Measurements from ENCODE around the gene GATA5. TPM values are rescaled to one million over a fixed set of nuclear protein-coding genes. Genes with fewer than 3 reads are reported as not detected.

Gene GATA5
- total and polyA plus RNA-seq, 10 of the 15 experiments (the other 5 are each of a cell fraction or from before 2014, with no cell fraction given): not detected

DNA sequence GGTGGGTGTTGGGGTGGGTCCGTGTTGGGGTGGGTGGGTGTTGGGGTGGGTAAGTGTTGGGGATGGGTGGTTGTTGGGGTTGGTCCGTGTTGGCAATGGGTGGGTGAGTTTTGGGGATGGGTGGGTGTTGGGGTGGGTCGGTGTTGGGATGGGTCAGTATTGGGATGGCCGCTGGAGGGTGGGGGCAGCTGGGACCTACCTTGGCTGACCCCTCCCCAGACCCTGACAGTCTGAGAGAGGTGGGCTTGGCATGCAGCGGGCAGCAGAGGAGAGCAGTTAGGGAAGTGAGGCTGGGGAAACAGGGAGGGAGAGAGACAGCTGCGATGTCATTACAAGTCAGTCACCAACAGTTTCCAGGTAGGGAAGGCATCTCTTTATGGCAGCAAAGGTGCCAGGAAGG, 23.1 kb upstream of the GATA5 start:
- POLR2A ChIA-PET: no interaction called here
- BruUV-seq (replicated peaks): no TSS peak

More for the DNA sequence above, 23.1 kb upstream of the GATA5 start:
- H2AFZ ChIP-seq (ENCODE audit: control insufficient read depth, low read depth, low read length): no peak overlapping the region
- no peak overlapping the region for H3K4me2 ChIP-seq (ENCODE audit: control insufficient read depth, insufficient read depth)
- ChIA-PET CTCF (interaction anchor here (1.0 to 2.1 kb wide), 7 partner anchors 89 to 324 kb away, joined by 3 to 41 read pairs (median 4); no protein-coding TSS in a partner anchor), SMC1A (ENCODE audit: uncharacterized antibody, unreplicated experiment) (interaction anchor here (1.6 to 1.9 kb wide), 2 partner anchors 118 to 125 kb away, joined by 5 to 9 read pairs; no protein-coding TSS in a partner anchor), RAD21 (ENCODE audit: unreplicated experiment) (interaction anchor here (0.5 to 1.8 kb wide), 9 partner anchors 89 to 310 kb away, joined by 3 to 21 read pairs (median 5); no protein-coding TSS in a partner anchor)
- no peaks in the 10 kb centered on the region for H3K27me3 ChIP-seq (replicated peaks in 1 of 2; ENCODE audit: control insufficient read depth in 2 of 2, insufficient read depth in 2 of 2, low read length in 1 of 2)
- no peak overlapping the region for H3K27ac ChIP-seq (ENCODE audit: control insufficient read depth, insufficient read depth)
- TF ChIP-seq DPF2 (IDR thresholded peaks at IDR 0.05) (no peak), POLR2AphosphoS2 (IDR thresholded peaks at IDR 0.05; ENCODE audit: low read depth, low read length) (no peak), SP1 (IDR thresholded peaks at IDR 0.05; ENCODE audit: low read depth, low read length) (no peak), HDGF (IDR thresholded peaks at IDR 0.05) (no peak), STAT1 (conservative IDR thresholded peaks at IDR 0.05) (no peak), PAX8 (IDR thresholded peaks at IDR 0.05) (no peak), ZZZ3 (IDR thresholded peaks at IDR 0.05; ENCODE audit: control insufficient read depth, insufficient read length, low read depth) (no peak), CHD4 (IDR thresholded peaks at IDR 0.05) (no peak)
- TF ChIP-seq, protein P1, sequence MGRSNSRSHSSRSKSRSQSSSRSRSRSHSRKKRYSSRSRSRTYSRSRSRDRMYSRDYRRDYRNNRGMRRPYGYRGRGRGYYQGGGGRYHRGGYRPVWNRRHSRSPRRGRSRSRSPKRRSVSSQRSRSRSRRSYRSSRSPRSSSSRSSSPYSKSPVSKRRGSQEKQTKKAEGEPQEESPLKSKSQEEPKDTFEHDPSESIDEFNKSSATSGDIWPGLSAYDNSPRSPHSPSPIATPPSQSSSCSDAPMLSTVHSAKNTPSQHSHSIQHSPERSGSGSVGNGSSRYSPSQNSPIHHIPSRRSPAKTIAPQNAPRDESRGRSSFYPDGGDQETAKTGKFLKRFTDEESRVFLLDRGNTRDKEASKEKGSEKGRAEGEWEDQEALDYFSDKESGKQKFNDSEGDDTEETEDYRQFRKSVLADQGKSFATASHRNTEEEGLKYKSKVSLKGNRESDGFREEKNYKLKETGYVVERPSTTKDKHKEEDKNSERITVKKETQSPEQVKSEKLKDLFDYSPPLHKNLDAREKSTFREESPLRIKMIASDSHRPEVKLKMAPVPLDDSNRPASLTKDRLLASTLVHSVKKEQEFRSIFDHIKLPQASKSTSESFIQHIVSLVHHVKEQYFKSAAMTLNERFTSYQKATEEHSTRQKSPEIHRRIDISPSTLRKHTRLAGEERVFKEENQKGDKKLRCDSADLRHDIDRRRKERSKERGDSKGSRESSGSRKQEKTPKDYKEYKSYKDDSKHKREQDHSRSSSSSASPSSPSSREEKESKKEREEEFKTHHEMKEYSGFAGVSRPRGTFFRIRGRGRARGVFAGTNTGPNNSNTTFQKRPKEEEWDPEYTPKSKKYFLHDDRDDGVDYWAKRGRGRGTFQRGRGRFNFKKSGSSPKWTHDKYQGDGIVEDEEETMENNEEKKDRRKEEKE (IDR thresholded peaks at IDR 0.05): no peak
- peaks cover 24% of the 10 kb centered on the region for H3K4me1 ChIP-seq (ENCODE audit: control insufficient read depth, insufficient read depth, low read length)
- in situ Hi-C loops (cut with MboI): no loop called here
- no peak for ATAC-seq
- H3K9ac ChIP-seq (ENCODE audit: control insufficient read depth, insufficient read depth, low read length): no peak overlapping the region
- intact Hi-C loops (cut with micrococcal nuclease; ENCODE audit: unreplicated experiment): no loop called here
- H3K79me2 ChIP-seq (ENCODE audit: control insufficient read depth, insufficient read depth, low read length): no peaks in the 10 kb centered on the region
- no peaks in the 10 kb centered on the region for H3K9me3 ChIP-seq (replicated peaks; ENCODE audit: control insufficient read depth, insufficient read depth, low read length)
- no peaks in the 10 kb centered on the region for H3K36me3 ChIP-seq (ENCODE audit: control insufficient read depth in 2 of 2, insufficient read depth in 2 of 2, low read length in 1 of 2)
- no peaks in the 10 kb centered on the region for H4K20me1 ChIP-seq (ENCODE audit: control insufficient read depth, insufficient read depth)
- no peak for FAIRE-seq
- no peak for DNase-seq (ENCODE audit: low read depth, low spot score)
- H3K4me3 ChIP-seq: no peak overlapping the region
- WGBS (ENCODE audit: insufficient coverage, insufficient replicate concordance, low lambda C conversion rate, missing lambda C conversion rate): 100% methylated on average over 2 of the region's 6 CpGs
